NCI-H1105 treated with DMSO at 0.1 percent for 48 hours (cell line): ENCODE measurements around the gene IRF2BP1.

Experiments
- DNase-seq: peaks from one replicate; lab custom pipeline; 2025; lab: John Stamatoyannopoulos, UW

IRF2BP1 gene

GRCh38 chr19:45860359-45861259, 25.3 kb downstream of the IRF2BP1 start:
- DNase-seq, result no peak

- DNase-seq, result no peak
These were observed 31.7 kb downstream of the IRF2BP1 start for GRCh38 chr19:45854167-45854778.

GRCh38 chr19:45852983-45853382, 33.0 kb downstream of the IRF2BP1 start:
- DNase-seq, result no peak

- no peak for DNase-seq
These were observed 33.7 kb downstream of the IRF2BP1 start for GRCh38 chr19:45852145-45852750.

GRCh38 chr19:45848922-45849321, 37.0 kb downstream of the IRF2BP1 start:
- DNase-seq, result no peak

GRCh38 chr19:45847663-45848062, 38.3 kb downstream of the IRF2BP1 start:
- DNase-seq, result no peak

GRCh38 chr19:45842198-45842597, 43.7 kb downstream of the IRF2BP1 start:
- DNase-seq, result no peak

GRCh38 chr19:45834970-45835369, 51.0 kb downstream of the IRF2BP1 start:
- DNase-seq, result no peak
